ENCODE measurements around the gene SIGLECL1.

The SIGLECL1 gene

DNA sequence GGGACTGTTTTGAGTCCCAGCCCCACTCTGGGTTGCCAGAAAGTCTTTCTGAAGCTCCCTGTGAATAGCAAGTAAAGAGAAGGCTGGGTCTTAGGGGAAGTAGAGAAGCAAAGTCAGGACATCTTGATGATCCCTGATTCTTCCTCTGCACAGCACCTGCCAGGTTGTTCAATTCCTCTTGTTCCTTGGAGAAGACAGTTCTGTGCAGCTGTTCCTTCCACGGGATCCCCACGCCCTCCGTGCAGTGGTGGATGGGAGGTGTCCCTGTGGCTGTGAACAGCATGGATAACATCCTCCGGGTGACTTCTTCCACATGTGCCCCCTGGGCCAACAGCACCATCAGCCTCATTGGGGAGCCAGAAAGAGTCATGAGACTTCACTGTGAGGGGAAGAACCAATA lies 31.5 kb downstream of the SIGLECL1 start:
- TF ChIP-seq, protein P1, sequence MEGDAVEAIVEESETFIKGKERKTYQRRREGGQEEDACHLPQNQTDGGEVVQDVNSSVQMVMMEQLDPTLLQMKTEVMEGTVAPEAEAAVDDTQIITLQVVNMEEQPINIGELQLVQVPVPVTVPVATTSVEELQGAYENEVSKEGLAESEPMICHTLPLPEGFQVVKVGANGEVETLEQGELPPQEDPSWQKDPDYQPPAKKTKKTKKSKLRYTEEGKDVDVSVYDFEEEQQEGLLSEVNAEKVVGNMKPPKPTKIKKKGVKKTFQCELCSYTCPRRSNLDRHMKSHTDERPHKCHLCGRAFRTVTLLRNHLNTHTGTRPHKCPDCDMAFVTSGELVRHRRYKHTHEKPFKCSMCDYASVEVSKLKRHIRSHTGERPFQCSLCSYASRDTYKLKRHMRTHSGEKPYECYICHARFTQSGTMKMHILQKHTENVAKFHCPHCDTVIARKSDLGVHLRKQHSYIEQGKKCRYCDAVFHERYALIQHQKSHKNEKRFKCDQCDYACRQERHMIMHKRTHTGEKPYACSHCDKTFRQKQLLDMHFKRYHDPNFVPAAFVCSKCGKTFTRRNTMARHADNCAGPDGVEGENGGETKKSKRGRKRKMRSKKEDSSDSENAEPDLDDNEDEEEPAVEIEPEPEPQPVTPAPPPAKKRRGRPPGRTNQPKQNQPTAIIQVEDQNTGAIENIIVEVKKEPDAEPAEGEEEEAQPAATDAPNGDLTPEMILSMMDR (IDR thresholded peaks at IDR 0.05; ENCODE audit: insufficient read depth, low read depth, low read length, missing control alignments), result no peak
- DNase-seq (ENCODE audit: low read depth), result no peak

GRCh38 chr19:51285682-51286081 lies 34.8 kb downstream of the SIGLECL1 start:
- DNase-seq (ENCODE audit: low read depth), result no peak
- TF ChIP-seq, protein P1 (IDR thresholded peaks at IDR 0.05; ENCODE audit: insufficient read depth, low read depth, low read length, missing control alignments), result no peak
- H3K4me3 ChIP-seq (ENCODE audit: low read depth, low read length), result no peak overlapping the region

More for the DNA sequence above, 31.5 kb downstream of the SIGLECL1 start:
- H3K4me3 ChIP-seq (ENCODE audit: low read depth, low read length), result no peak overlapping the region

DNA sequence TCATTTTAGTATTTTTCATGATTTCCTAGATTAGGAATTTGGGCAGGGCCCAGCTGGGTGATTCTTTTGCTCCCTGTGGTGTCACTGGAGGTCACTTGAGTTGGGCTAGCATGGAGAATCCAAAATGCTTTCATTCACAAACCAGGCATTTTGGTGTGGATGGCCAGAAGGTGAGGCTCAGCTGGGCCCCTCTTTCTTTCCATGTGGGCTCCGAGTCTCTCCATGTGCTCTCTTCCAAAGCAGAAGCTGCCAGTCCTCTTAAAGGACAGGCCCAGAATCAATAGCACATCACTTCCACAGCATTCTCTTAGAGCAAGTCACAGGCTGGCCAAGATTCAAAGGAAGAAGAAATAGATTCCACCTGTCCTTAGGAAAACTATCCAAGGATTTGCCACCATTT lies 38.8 kb downstream of the SIGLECL1 start:
- DNase-seq (ENCODE audit: low read depth), result no peak
- no peak overlapping the region for H3K4me3 ChIP-seq (ENCODE audit: low read depth, low read length)
- TF ChIP-seq, protein P1 (IDR thresholded peaks at IDR 0.05; ENCODE audit: insufficient read depth, low read depth, low read length, missing control alignments), result no peak

- TF ChIP-seq, protein P1 (IDR thresholded peaks at IDR 0.05; ENCODE audit: insufficient read depth, low read depth, low read length, missing control alignments), result no peak
- H3K4me3 ChIP-seq (ENCODE audit: low read depth, low read length), result no peak overlapping the region
- DNase-seq (ENCODE audit: low read depth), result no peak
Measured at GRCh38 chr19:51292971-51293370, 42.1 kb downstream of the SIGLECL1 start.

DNA sequence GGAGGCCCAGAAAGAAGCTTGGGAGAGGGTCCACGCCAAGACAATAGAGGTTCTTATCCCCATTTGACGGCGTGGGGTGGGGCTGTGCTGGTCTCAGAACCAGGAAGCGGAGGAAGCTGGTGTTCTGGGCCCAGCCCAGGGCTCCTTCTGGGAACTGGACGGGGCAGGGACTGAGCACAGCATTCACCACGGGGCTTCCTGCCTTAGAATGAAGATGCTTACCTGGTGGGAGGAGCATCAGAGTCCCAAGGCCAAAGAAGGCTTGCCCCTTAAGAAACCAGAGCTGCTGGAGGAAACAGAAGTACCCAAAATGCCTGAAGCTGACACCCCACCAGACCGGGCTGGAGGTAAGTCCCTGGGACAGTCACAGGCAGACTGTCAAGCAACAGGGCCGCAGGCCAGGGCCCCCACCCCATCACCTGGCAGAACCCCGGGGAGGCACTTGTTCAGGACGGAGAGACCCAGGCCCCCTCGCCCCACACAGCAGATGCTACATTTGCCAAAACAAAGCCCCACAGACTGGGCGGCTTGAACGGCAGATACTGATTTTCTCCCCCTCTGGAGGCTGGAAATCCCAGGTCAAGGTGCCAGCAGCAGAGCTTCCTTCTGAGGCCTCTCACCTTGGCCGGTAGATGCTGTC lies 42.8 kb downstream of the SIGLECL1 start:
- TF ChIP-seq, protein P1 (IDR thresholded peaks at IDR 0.05; ENCODE audit: insufficient read depth, low read depth, low read length, missing control alignments), result no peak
- DNase-seq (ENCODE audit: low read depth), result no peak
- H3K4me3 ChIP-seq (ENCODE audit: low read depth, low read length), result no peak overlapping the region

GRCh38 chr19:51294211-51294976 lies 43.5 kb downstream of the SIGLECL1 start:
- TF ChIP-seq, protein P1 (IDR thresholded peaks at IDR 0.05; ENCODE audit: insufficient read depth, low read depth, low read length, missing control alignments), result no peak
- H3K4me3 ChIP-seq (ENCODE audit: low read depth, low read length), result no peak overlapping the region
- DNase-seq (ENCODE audit: low read depth), result no peak
